Measurements from ENCODE around the gene COPS2. TPM values are rescaled to one million over a fixed set of nuclear protein-coding genes. Genes with fewer than 3 reads are reported as not detected.

Gene COPS2
- total RNA-seq, 3 donors from 2014 or later: 38.4 to 102 (median 43.5) TPM

- no peak for DNase-seq
- Histone ChIP-seq H3K4me1 (ENCODE audit: low read depth) (no peaks in the 10 kb centered on the region), H3K9me3 (no peaks in the 10 kb centered on the region), H3K36me3 (ENCODE audit: low read depth) (no peaks in the 10 kb centered on the region), H3K4me3 (no peak overlapping the region)
- intact Hi-C loops (cut with DNase I, micrococcal nuclease): no loop called here
- no peak for TF ChIP-seq CTCF (IDR thresholded peaks at IDR 0.05)
- ATAC-seq: no peak
Measured at GRCh38 chr15:49085696-49086459, 69.5 kb downstream of the COPS2 start.

GRCh38 chr15:49084285-49084570 is 71.2 kb downstream of the COPS2 start:
- Histone ChIP-seq H3K36me3 (ENCODE audit: low read depth) (no peaks in the 10 kb centered on the region), H3K9me3 (no peaks in the 10 kb centered on the region), H3K4me3 (no peak overlapping the region), H3K4me1 (ENCODE audit: low read depth) (no peaks in the 10 kb centered on the region)
- TF ChIP-seq CTCF (IDR thresholded peaks at IDR 0.05): no peak
- intact Hi-C loops (cut with DNase I, micrococcal nuclease): no loop called here
- ATAC-seq (no peak), DNase-seq (no peak)

DNA sequence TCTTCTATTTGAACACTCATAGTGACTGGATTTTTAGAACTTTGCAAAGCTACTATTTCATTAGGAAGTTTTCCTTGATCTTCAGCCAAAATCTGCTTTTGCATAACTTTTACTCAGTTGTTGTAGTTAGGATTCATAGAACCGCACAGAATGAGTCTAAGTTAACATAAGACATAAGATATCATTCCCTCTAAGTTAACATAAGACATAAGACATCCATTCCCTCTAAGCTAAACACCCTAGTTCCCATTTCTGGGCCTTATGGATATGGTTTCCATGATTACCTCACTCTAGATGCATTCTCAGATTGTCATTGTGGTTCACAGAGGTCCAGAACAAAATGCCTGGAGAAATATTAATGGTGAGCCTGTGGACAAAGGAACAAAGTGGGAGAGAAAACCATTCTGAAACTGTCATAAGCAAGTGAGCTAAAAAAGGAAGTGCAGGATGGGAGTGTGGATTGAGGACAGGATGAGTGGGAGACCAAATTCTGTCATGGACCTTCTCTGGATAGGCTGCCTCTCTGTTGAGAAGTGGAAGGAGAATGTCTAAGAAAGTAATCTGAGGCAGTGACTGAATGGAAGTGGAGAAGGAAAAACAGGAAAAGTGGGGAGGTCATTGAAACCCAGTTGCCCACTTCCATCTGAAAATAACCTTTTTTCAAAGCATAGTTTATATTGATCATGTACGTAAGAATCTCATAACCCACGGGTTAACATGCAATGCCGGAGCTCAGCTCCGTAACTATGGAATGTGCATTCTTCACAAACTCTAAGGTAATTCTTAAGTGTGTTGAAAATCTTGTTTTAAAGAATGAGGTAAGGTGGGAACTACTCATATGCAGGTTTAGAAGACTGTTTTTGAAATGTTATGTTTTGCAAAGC is 71.8 kb downstream of the COPS2 start:
- DNase-seq (no peak), ATAC-seq (no peak)
- H3K4me1 ChIP-seq (ENCODE audit: low read depth): no peaks in the 10 kb centered on the region
- no peaks in the 10 kb centered on the region for H3K9me3 ChIP-seq
- no peak overlapping the region for H3K4me3 ChIP-seq
- no peak for TF ChIP-seq CTCF (IDR thresholded peaks at IDR 0.05)
- no peaks in the 10 kb centered on the region for H3K36me3 ChIP-seq (ENCODE audit: low read depth)
- intact Hi-C loops (cut with DNase I, micrococcal nuclease): no loop called here

DNA sequence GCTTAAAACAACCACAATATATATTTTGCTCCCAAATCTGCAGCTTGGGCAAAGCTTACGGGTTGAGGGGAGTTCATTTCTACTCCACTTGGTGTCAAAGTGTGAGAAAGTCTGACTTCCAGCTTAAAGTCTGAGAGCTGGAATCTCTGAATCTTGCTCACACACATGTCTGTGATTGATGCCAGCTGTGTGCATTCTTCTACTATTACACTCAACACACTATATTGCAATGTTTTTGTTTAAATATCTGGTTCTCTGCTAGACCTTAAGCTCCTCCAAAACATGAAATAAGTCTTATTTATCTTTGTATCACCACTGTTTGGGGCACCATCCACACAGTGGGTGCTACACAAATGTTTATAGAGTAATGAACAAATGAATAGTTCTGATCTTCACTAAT is 72.4 kb downstream of the COPS2 start:
- no peak for DNase-seq
- intact Hi-C loops (cut with DNase I, micrococcal nuclease): no loop called here
- Histone ChIP-seq H3K4me3 (no peak overlapping the region), H3K4me1 (ENCODE audit: low read depth) (no peaks in the 10 kb centered on the region), H3K9me3 (no peaks in the 10 kb centered on the region), H3K36me3 (ENCODE audit: low read depth) (no peaks in the 10 kb centered on the region)
- no peak for ATAC-seq
- TF ChIP-seq CTCF (IDR thresholded peaks at IDR 0.05): no peak

- Histone ChIP-seq H3K9me3 (no peaks in the 10 kb centered on the region), H3K36me3 (ENCODE audit: low read depth) (no peaks in the 10 kb centered on the region), H3K4me3 (no peak overlapping the region), H3K4me1 (ENCODE audit: low read depth) (no peaks in the 10 kb centered on the region)
- ATAC-seq (no peak), DNase-seq (no peak)
- TF ChIP-seq CTCF (IDR thresholded peaks at IDR 0.05): no peak
- intact Hi-C loops (cut with DNase I, micrococcal nuclease): no loop called here
Measured at GRCh38 chr15:49079340-49080039, 75.9 kb downstream of the COPS2 start.

Measured in mucosa of descending colon (tissue), 3 donors.